CD4-positive, CD25-positive, alpha-beta regulatory T cell (primary cell): Measurements from ENCODE around the gene SLC13A4. TPM values are rescaled to one million over a fixed set of nuclear protein-coding genes. Genes with fewer than 3 reads are reported as not detected.

Experiments used
- ATAC-seq, 2 donors: fragments of 150-1000 bp; cut with Tn5 transposase; one replicate each; pipeline ENCODE4 v1.10.0; 2021; ENCODE audit warnings: low read depth in 2 of 2, moderate number of reproducible peaks in 2 of 2, moderate library complexity in 1 of 2
- DNase-seq, 3 donors: peaks; one replicate each; pipeline versions ENCODE4 v3.0.0 to v3.0.0-alpha.2; 2012 to 2022; ENCODE audit warnings: mixed read lengths in 1 of 3
- H3K27ac ChIP-seq: one replicate; pipeline ENCODE4 v1.7.0; 2013; ENCODE audit warnings: mild to moderate bottlenecking, low read length; ENCODE audit not compliant: insufficient read depth, poor library complexity, severe bottlenecking
- H3K27me3 ChIP-seq: one replicate; pipeline ENCODE4 v1.7.0; 2013; ENCODE audit warnings: low read length; ENCODE audit not compliant: control insufficient read depth, insufficient read depth
- H3K36me3 ChIP-seq: one replicate; pipeline ENCODE4 v1.7.0; 2013; ENCODE audit warnings: mild to moderate bottlenecking, low read length, moderate library complexity; ENCODE audit not compliant: control insufficient read depth, insufficient read depth
- H3K4me1 ChIP-seq: 2 replicates; pipeline ENCODE4 v1.7.0; 2013; ENCODE audit warnings: mild to moderate bottlenecking, low read length; ENCODE audit not compliant: insufficient read depth, control insufficient read depth, poor library complexity, severe bottlenecking
- H3K4me3 ChIP-seq: one replicate; pipeline ENCODE4 v1.7.0; 2013; ENCODE audit warnings: low read depth, mild to moderate bottlenecking, low read length, moderate library complexity
- H3K9me3 ChIP-seq, 2 experiments: 1 replicate in 1 of 2; 2 replicates in 1 of 2; pipeline ENCODE4 v1.7.0; 2013; ENCODE audit warnings: low read length in 2 of 2, mild to moderate bottlenecking in 1 of 2, moderate library complexity in 1 of 2; ENCODE audit not compliant: control insufficient read depth in 2 of 2
- H3K27ac Mint-ChIP-seq, 3 donors: one replicate each; pipeline ENCODE4 v1.8.0; 2020 to 2022; ENCODE audit warnings: mild to moderate bottlenecking in 3 of 3, mixed read lengths in 3 of 3, moderate library complexity in 2 of 3
- H3K27me3 Mint-ChIP-seq: one replicate; pipeline ENCODE4 v1.8.0; 2022; ENCODE audit warnings: mild to moderate bottlenecking, mixed read lengths
- H3K36me3 Mint-ChIP-seq: one replicate; pipeline ENCODE4 v1.8.0; 2020; ENCODE audit warnings: mixed read lengths
- H3K4me1 Mint-ChIP-seq, 4 donors: one replicate each; pipeline ENCODE4 v1.8.0; 2020 to 2022; ENCODE audit warnings: mixed read lengths in 4 of 4, mild to moderate bottlenecking in 1 of 4
- H3K4me3 Mint-ChIP-seq, 4 donors: one replicate each; pipeline ENCODE4 v1.8.0; 2020 to 2022; ENCODE audit warnings: mild to moderate bottlenecking in 4 of 4, mixed read lengths in 4 of 4, moderate library complexity in 3 of 4
- H3K9me3 Mint-ChIP-seq, 7 donors: one replicate each; pipeline ENCODE4 v1.8.0; 2020 to 2022; ENCODE audit warnings: mixed read lengths in 7 of 7, mild to moderate bottlenecking in 3 of 7, moderate library complexity in 2 of 7
- polyA plus RNA-seq, 4 donors: library from polyadenylated mRNA; unstranded; fragments of 300-500 nt; fragmentation: Illumina TruSeq; gene quantifications; one replicate each; pipeline ENCODE4 v1.2.3, GENCODE V29; 2021
- total RNA-seq: library from RNA; stranded (reverse); gene quantifications from one replicate; pipeline ENCODE4 v1.2.3, GENCODE V29; 2022

Gene SLC13A4
- total and polyA plus RNA-seq, 5 donors from 2014 or later, result 0.02 to 0.24 (median 0.03) TPM; not detected in 2

GRCh38 chr7:135715055-135715522, 12.9 kb downstream of the SLC13A4 start:
- H3K36me3 Mint-ChIP-seq, result no peaks in the 10 kb centered on the region
- ATAC-seq, result no peak

GRCh38 chr7:135714534-135715009, 13.4 kb downstream of the SLC13A4 start:
- Histone ChIP-seq H3K9me3 (no peaks in the 10 kb centered on the region), H3K36me3 (no peaks in the 10 kb centered on the region), H3K27me3 (peaks cover 3% of the 10 kb centered on the region), H3K27ac (no peak overlapping the region), H3K4me3 (no peak overlapping the region), H3K4me1 (no peaks in the 10 kb centered on the region)
- Mint-ChIP-seq H3K4me3 (no peak overlapping the region), H3K4me1 (no peaks in the 10 kb centered on the region), H3K36me3 (no peaks in the 10 kb centered on the region), H3K9me3 (no peaks in the 10 kb centered on the region), H3K27ac (no peak overlapping the region), H3K27me3 (no peaks in the 10 kb centered on the region)
- ATAC-seq (no peak), DNase-seq (no peak)

More at GRCh38 chr7:135715055-135715522, 12.9 kb downstream of the SLC13A4 start:
- Mint-ChIP-seq H3K9me3 (no peaks in the 10 kb centered on the region), H3K27me3 (peaks cover under 1% of the 10 kb centered on the region), H3K4me1 (no peaks in the 10 kb centered on the region), H3K4me3 (no peak overlapping the region), H3K27ac (no peak overlapping the region)
- H3K27ac ChIP-seq, result no peak overlapping the region
- no peaks in the 10 kb centered on the region for H3K4me1 ChIP-seq
- no peaks in the 10 kb centered on the region for H3K36me3 ChIP-seq
- H3K4me3 ChIP-seq, result no peak overlapping the region
- H3K9me3 ChIP-seq, result no peaks in the 10 kb centered on the region
- peaks cover 5% of the 10 kb centered on the region for H3K27me3 ChIP-seq
- no peak for DNase-seq

- H3K9me3 ChIP-seq, result no peaks in the 10 kb centered on the region
- Mint-ChIP-seq H3K4me3 (no peak overlapping the region), H3K27me3 (no peaks in the 10 kb centered on the region), H3K36me3 (no peaks in the 10 kb centered on the region), H3K27ac (no peak overlapping the region), H3K9me3 (no peaks in the 10 kb centered on the region), H3K4me1 (no peaks in the 10 kb centered on the region)
- no peak for DNase-seq
- no peak overlapping the region for H3K4me3 ChIP-seq
- no peak overlapping the region for H3K27ac ChIP-seq
- ATAC-seq, result no peak
- H3K27me3 ChIP-seq, result peaks cover 3% of the 10 kb centered on the region
- no peaks in the 10 kb centered on the region for H3K36me3 ChIP-seq
- H3K4me1 ChIP-seq, result no peaks in the 10 kb centered on the region
Observed at GRCh38 chr7:135713836-135714470, 14.0 kb downstream of the SLC13A4 start.

GRCh38 chr7:135712796-135713195, 15.2 kb downstream of the SLC13A4 start:
- H3K4me1 ChIP-seq, result no peaks in the 10 kb centered on the region
- Mint-ChIP-seq H3K4me1 (no peaks in the 10 kb centered on the region), H3K9me3 (no peaks in the 10 kb centered on the region), H3K27me3 (no peaks in the 10 kb centered on the region), H3K27ac (no peak overlapping the region), H3K4me3 (no peak overlapping the region), H3K36me3 (no peaks in the 10 kb centered on the region)
- ATAC-seq, result no peak
- H3K4me3 ChIP-seq, result no peak overlapping the region
- no peak for DNase-seq
- no peak overlapping the region for H3K27ac ChIP-seq
- H3K36me3 ChIP-seq, result no peaks in the 10 kb centered on the region
- H3K27me3 ChIP-seq, result no peaks in the 10 kb centered on the region
- no peaks in the 10 kb centered on the region for H3K9me3 ChIP-seq

GRCh38 chr7:135712182-135712782, 15.7 kb downstream of the SLC13A4 start:
- H3K4me1 ChIP-seq, result no peaks in the 10 kb centered on the region
- Mint-ChIP-seq H3K4me1 (no peaks in the 10 kb centered on the region), H3K4me3 (no peak overlapping the region), H3K9me3 (no peaks in the 10 kb centered on the region), H3K27ac (no peak overlapping the region), H3K36me3 (no peaks in the 10 kb centered on the region), H3K27me3 (no peaks in the 10 kb centered on the region)
- no peak overlapping the region for H3K27ac ChIP-seq
- H3K9me3 ChIP-seq, result no peaks in the 10 kb centered on the region
- no peak overlapping the region for H3K4me3 ChIP-seq
- DNase-seq (no peak), ATAC-seq (no peak)
- no peaks in the 10 kb centered on the region for H3K27me3 ChIP-seq
- H3K36me3 ChIP-seq, result no peaks in the 10 kb centered on the region

- DNase-seq (no peak), ATAC-seq (no peak)
- H3K4me3 ChIP-seq, result no peak overlapping the region
- Mint-ChIP-seq H3K27me3 (no peaks in the 10 kb centered on the region), H3K4me1 (no peaks in the 10 kb centered on the region), H3K9me3 (no peaks in the 10 kb centered on the region), H3K4me3 (no peak overlapping the region), H3K27ac (no peak overlapping the region), H3K36me3 (no peaks in the 10 kb centered on the region)
- H3K27ac ChIP-seq, result no peak overlapping the region
- no peaks in the 10 kb centered on the region for H3K27me3 ChIP-seq
- no peaks in the 10 kb centered on the region for H3K9me3 ChIP-seq
- no peaks in the 10 kb centered on the region for H3K4me1 ChIP-seq
- H3K36me3 ChIP-seq, result no peaks in the 10 kb centered on the region
Observed at GRCh38 chr7:135711139-135711469, 16.9 kb downstream of the SLC13A4 start.

- Histone ChIP-seq H3K27ac (no peak overlapping the region), H3K27me3 (no peaks in the 10 kb centered on the region), H3K36me3 (no peaks in the 10 kb centered on the region), H3K4me3 (no peak overlapping the region), H3K4me1 (no peaks in the 10 kb centered on the region), H3K9me3 (no peaks in the 10 kb centered on the region)
- Mint-ChIP-seq H3K27me3 (no peaks in the 10 kb centered on the region), H3K9me3 (no peaks in the 10 kb centered on the region), H3K4me3 (no peak overlapping the region), H3K4me1 (no peaks in the 10 kb centered on the region), H3K27ac (no peak overlapping the region), H3K36me3 (no peaks in the 10 kb centered on the region)
- ATAC-seq, result no peak
- peak in 1 of 3 donors; percentile 21 for DNase-seq
Observed at GRCh38 chr7:135710417-135711138, 17.4 kb downstream of the SLC13A4 start.
